ENCODE measurements around the gene TXNIP.

The TXNIP gene

GRCh38 chr1:146012703-146013558 lies 16.6 kb upstream of the TXNIP start:
- DNase-seq (ENCODE audit: low spot score), result peak; percentile 79

GRCh38 chr1:146010126-146010738 lies 13.9 kb upstream of the TXNIP start:
- DNase-seq (ENCODE audit: low spot score), result no peak

- no peak for DNase-seq (ENCODE audit: low spot score)
Observed at GRCh38 chr1:146007489-146008133, 11.2 kb upstream of the TXNIP start.

- no peak for DNase-seq (ENCODE audit: low spot score)
Observed at GRCh38 chr1:146001709-146002108, 5.3 kb upstream of the TXNIP start.

GRCh38 chr1:145999321-146000024 lies 3.1 kb upstream of the TXNIP start:
- no peak for DNase-seq (ENCODE audit: low spot score)

GRCh38 chr1:145997718-145998023 lies 1.3 kb upstream of the TXNIP start:
- DNase-seq (ENCODE audit: low spot score), result peak; percentile 58

GRCh38 chr1:145997016-145997717 lies 788 bp upstream of the TXNIP start:
- DNase-seq (ENCODE audit: low spot score), result no peak

- DNase-seq (ENCODE audit: low spot score), result peak; percentile 79
Observed at GRCh38 chr1:145995964-145996432, 381 bp downstream of the TXNIP start.

GRCh38 chr1:145995148-145995881 lies 1.1 kb downstream of the TXNIP start:
- peak; percentile 70 for DNase-seq (ENCODE audit: low spot score)

- DNase-seq (ENCODE audit: low spot score), result peak; percentile 86
Observed at GRCh38 chr1:145994391-145995120, 1.8 kb downstream of the TXNIP start.

- DNase-seq (ENCODE audit: low spot score), result peak; percentile 60
Observed at GRCh38 chr1:145993618-145994390, 2.6 kb downstream of the TXNIP start.

- no peak for DNase-seq (ENCODE audit: low spot score)
Observed at GRCh38 chr1:145992958-145993617, 3.3 kb downstream of the TXNIP start.

GRCh38 chr1:145992502-145992936 lies 3.9 kb downstream of the TXNIP start:
- DNase-seq (ENCODE audit: low spot score), result peak; percentile 37

GRCh38 chr1:145991735-145992412 lies 4.5 kb downstream of the TXNIP start:
- DNase-seq (ENCODE audit: low spot score), result no peak

GRCh38 chr1:145990249-145990855 lies 6.0 kb downstream of the TXNIP start:
- no peak for DNase-seq (ENCODE audit: low spot score)

GRCh38 chr1:145988773-145989172 lies 7.6 kb downstream of the TXNIP start:
- no peak for DNase-seq (ENCODE audit: low spot score)

- DNase-seq (ENCODE audit: low spot score), result no peak
Observed at GRCh38 chr1:145987926-145988325, 8.5 kb downstream of the TXNIP start.

- DNase-seq (ENCODE audit: low spot score), result no peak
Observed at GRCh38 chr1:145986551-145986950, 9.8 kb downstream of the TXNIP start.

Measured in hematopoietic multipotent progenitor cell treated with erythropoietin and hydrocortisone succinate and interleukin-3 and kit ligand, for 17 days (in vitro differentiated cells).